Transverse colon (tissue), 4 donors: ENCODE measurements around the gene PTPRF. TPM values are rescaled to one million over a fixed set of nuclear protein-coding genes. Genes with fewer than 3 reads are reported as not detected.

Source experiments
- DNase-seq: peaks from one replicate; pipeline ENCODE4 v3.0.0-alpha.2; 2019
- H3K27ac ChIP-seq, 4 donors: fragments of 200-600 bp; sonication (generic); 2 replicates each; pipeline ENCODE4 v1.5.1; 2016 to 2018; ENCODE audit warnings: inconsistent platforms in 4 of 4
- H3K27me3 ChIP-seq: fragments of 200-600 bp; sonication (generic); 2 replicates; pipeline ENCODE4 v1.5.1; 2017; ENCODE audit warnings: inconsistent platforms
- H3K36me3 ChIP-seq, 4 donors: fragments of 200-600 bp; sonication (generic); 2 replicates each; pipeline ENCODE4 v1.5.1; 2017 to 2019; ENCODE audit warnings: inconsistent platforms in 4 of 4
- H3K4me1 ChIP-seq, 4 donors: fragments of 200-600 bp; sonication (generic); 2 replicates each; pipeline ENCODE4 v1.5.1; 2017 to 2020; ENCODE audit warnings: inconsistent platforms in 4 of 4
- H3K4me3 ChIP-seq, 4 donors: fragments of 200-600 bp; sonication (generic); 1 replicate in 1 of 4; 2 replicates in 3 of 4; pipeline versions ENCODE4 v1.5.1 to v1.6.1; 2017 to 2019; ENCODE audit warnings: inconsistent platforms in 4 of 4
- H3K9me3 ChIP-seq, 2 donors: fragments of 200-600 bp; sonication (generic); 2 replicates each; pipeline ENCODE4 v1.5.1; 2017 to 2019; ENCODE audit warnings: inconsistent platforms in 2 of 2
- CTCF ChIP-seq, 5 experiments: fragments of 200-600 bp in 3 of 5; fragments of 450-650 bp in 2 of 5; sonication (generic) in 3 of 5; IDR thresholded peaks; 1 replicate in 2 of 5; 2 replicates in 3 of 5; pipeline ENCODE4 v1.5.1; 2016 to 2017; ENCODE audit warnings: antibody characterized with exemption in 5 of 5, inconsistent platforms in 3 of 5, mild to moderate bottlenecking in 2 of 5, moderate library complexity in 1 of 5
- EP300 ChIP-seq: sonication (generic); formaldehyde crosslinking; IDR thresholded peaks from one replicate; pipeline ENCODE4 v1.6.1; 2017; ENCODE audit warnings: antibody characterized with exemption, low read depth
- POLR2A ChIP-seq: fragments of 450-650 bp; IDR thresholded peaks from one replicate; pipeline ENCODE4 v1.6.1; 2016; ENCODE audit warnings: antibody characterized with exemption, mild to moderate bottlenecking, moderate library complexity
- POLR2AphosphoS5 ChIP-seq, 3 donors: sonication (generic); formaldehyde crosslinking; IDR thresholded peaks; one replicate each; pipeline ENCODE4 v1.6.1; 2016; ENCODE audit warnings: antibody characterized with exemption in 3 of 3
- WGBS, 2 donors: methylation state at CpG; one replicate each; pipeline ENCODE4 v1.1.5; 2018; ENCODE audit warnings: low coverage in 1 of 2; 5-methylcytosine and 5-hydroxymethylcytosine counted together
- in situ Hi-C, 4 donors: fragments of 200-750 bp; cut with MboI; loops; one replicate each; pipeline versions ENCODE4 v1.15.0 to v1.15.1; 2017; ENCODE audit warnings: low sequenced_read_pairs in 3 of 4, low pct_ligation_motif_present in 1 of 4, low pct_unique_long_range_greater_than_20kb in 1 of 4
- intact Hi-C: fragments of 100-400 bp; cut with DNase I; formaldehyde crosslinking; loops from one replicate; pipeline ENCODE4 v1.15.1; 2023; ENCODE audit warnings: low total_unique reads
- total RNA-seq, 4 donors: library from RNA; depleted of rRNA; stranded (reverse); fragments of >200 nt; gene quantifications; one replicate each; pipeline ENCODE4 v1.1.0, GENCODE V29; 2016

PTPRF gene
- total RNA-seq, 4 donors from 2014 or later, result 278 to 549 (median 404) TPM

GRCh38 chr1:43660355-43660754 lies 129.7 kb downstream of the PTPRF start:
- DNase-seq, result no peak
- Histone ChIP-seq H3K27ac (no peak overlapping the region), H3K4me3 (no peak overlapping the region), H3K27me3 (no peaks in the 10 kb centered on the region), H3K36me3 (peaks cover 0 to 97% (median 45%) of the 10 kb centered on the region in 4 donors), H3K9me3 (no peaks in the 10 kb centered on the region), H3K4me1 (peaks cover 0 to 12% (median 0%) of the 10 kb centered on the region in 4 donors)
- 81 to 88% methylated on average over 4 of the region's 4 CpGs for WGBS, 2 donors
- TF ChIP-seq POLR2AphosphoS5 (IDR thresholded peaks at IDR 0.05) (no peak), POLR2A (no peak), EP300 (no peak), CTCF (IDR thresholded peaks at IDR 0.05) (no peak)
- intact Hi-C loops, result loop anchor here (2.0 kb wide), 1 partner anchor 18 kb away; no protein-coding TSS in a partner anchor
- in situ Hi-C loops, result no loop called here

- DNase-seq, result no peak
- H3K9me3 ChIP-seq, result no peaks in the 10 kb centered on the region
- WGBS, 2 donors, result 73% methylated on average over 4 of the region's 4 CpGs; no CpG with 5 or more reads in 1 of the 2 donors
- no peak overlapping the region for H3K4me3 ChIP-seq
- H3K27ac ChIP-seq, result no peak overlapping the region
- in situ Hi-C loops, result no loop called here
- peaks cover 0 to 95% (median 46%) of the 10 kb centered on the region in 4 donors for H3K36me3 ChIP-seq
- no peaks in the 10 kb centered on the region for H3K27me3 ChIP-seq
- intact Hi-C loops, result no loop called here
- TF ChIP-seq CTCF (IDR thresholded peaks at IDR 0.05) (no peak), POLR2A (no peak), POLR2AphosphoS5 (IDR thresholded peaks at IDR 0.05) (no peak), EP300 (no peak)
- H3K4me1 ChIP-seq, result peaks cover 0 to 4% (median 0%) of the 10 kb centered on the region in 4 donors
Measured at GRCh38 chr1:43664369-43664768, 133.7 kb downstream of the PTPRF start.

- in situ Hi-C loops, result no loop called here
Measured at GRCh38 chr1:43666608-43667007, 135.9 kb downstream of the PTPRF start.

GRCh38 chr1:43668956-43669355 lies 138.3 kb downstream of the PTPRF start:
- WGBS, 2 donors, result 86 to 93% methylated on average over 1 to 7 of the region's 7 CpGs
- no peak overlapping the region for H3K27ac ChIP-seq
- intact Hi-C loops, result loop anchor here (5.0 kb wide), 1 partner anchor 1127 kb away; no protein-coding TSS in a partner anchor
- in situ Hi-C loops, result no loop called here
- TF ChIP-seq CTCF (IDR thresholded peaks at IDR 0.05), result no peak
- TF ChIP-seq POLR2AphosphoS5 (IDR thresholded peaks at IDR 0.05), result no peak
- no peak for TF ChIP-seq EP300
- no peak for TF ChIP-seq POLR2A
- peaks cover 0 to 93% (median 46%) of the 10 kb centered on the region in 4 donors for H3K36me3 ChIP-seq
- no peaks in the 10 kb centered on the region for H3K27me3 ChIP-seq
- no peaks in the 10 kb centered on the region for H3K4me1 ChIP-seq
- H3K9me3 ChIP-seq, result no peaks in the 10 kb centered on the region
- no peak overlapping the region for H3K4me3 ChIP-seq
- DNase-seq, result no peak

More at GRCh38 chr1:43666608-43667007, 135.9 kb downstream of the PTPRF start:
- intact Hi-C loops, result loop anchor here (5.0 kb wide), 1 partner anchor 1124 kb away; no protein-coding TSS in a partner anchor
- H3K27ac ChIP-seq, result no peak overlapping the region
- peaks cover 0 to 99% (median 48%) of the 10 kb centered on the region in 4 donors for H3K36me3 ChIP-seq
- no peaks in the 10 kb centered on the region for H3K4me1 ChIP-seq
- no peaks in the 10 kb centered on the region for H3K9me3 ChIP-seq
- H3K27me3 ChIP-seq, result no peaks in the 10 kb centered on the region
- TF ChIP-seq CTCF (IDR thresholded peaks at IDR 0.05) (no peak), EP300 (no peak), POLR2AphosphoS5 (IDR thresholded peaks at IDR 0.05) (no peak), POLR2A (no peak)
- DNase-seq, result no peak
- H3K4me3 ChIP-seq, result no peak overlapping the region
